Left lung (tissue), 10 donors: ENCODE data around the gene GZMB. TPM values are rescaled to one million over a fixed set of nuclear protein-coding genes. Genes with fewer than 3 reads are reported as not detected.
A peak's percentile ranks its signal among the peaks of the same experiment; 100 is the strongest.

Source experiments
- ATAC-seq: fragments of 200-7000 bp; cut with Tn5 transposase; one replicate; pipeline ENCODE4 v1.9.1; 2020; ENCODE audit warnings: moderate library complexity
- DNase-seq, 4 donors: peaks; one replicate each; pipeline ENCODE4 v3.0.0-alpha.2; 2013 to 2020
- H3K27ac ChIP-seq, 2 donors: fragments of 200-600 bp; sonication (generic) in 1 of 2; one replicate each; pipeline versions ENCODE4 v1.5.0 to v1.8.0; 2020 to 2021
- H3K27me3 ChIP-seq, 2 donors: fragments of 200-600 bp; sonication (generic) in 1 of 2; one replicate each; pipeline versions ENCODE4 v1.5.0 to v1.8.0; 2020 to 2021
- H3K36me3 ChIP-seq, 2 donors: fragments of 200-600 bp; sonication (generic) in 1 of 2; one replicate each; pipeline versions ENCODE4 v1.5.0 to v1.8.0; 2020 to 2021
- H3K4me1 ChIP-seq, 2 donors: fragments of 200-600 bp; one replicate each; pipeline ENCODE4 v1.8.0; 2021
- H3K4me3 ChIP-seq, 2 donors: fragments of 200-600 bp; sonication (generic) in 1 of 2; one replicate each; pipeline versions ENCODE4 v1.5.0 to v1.8.0; 2020 to 2021; ENCODE audit warnings: mild to moderate bottlenecking in 1 of 2
- H3K9me3 ChIP-seq, 2 donors: fragments of 200-600 bp; sonication (generic) in 1 of 2; one replicate each; pipeline versions ENCODE4 v1.5.0 to v1.8.0; 2020 to 2021
- intact Hi-C, 2 donors: fragments of 100-400 bp; cut with DNase I; formaldehyde crosslinking; loops; one replicate each; pipeline versions ENCODE4 v1.11.2 to v1.14.2; 2022
- polyA plus RNA-seq, 6 donors: library from polyadenylated mRNA; unstranded; fragments of 120-200 nt; gene quantifications; one replicate each; pipeline ENCODE4 v1.2.1, GENCODE V29; 2013; ENCODE audit not compliant: insufficient read length in 6 of 6
- total RNA-seq, 2 donors: library from RNA; stranded (reverse); fragmentation: NEBNext Ultra II Directional; extraction: Animal tissue kit (Norgen Biotek cat#: 25700); gene quantifications; one replicate each; pipeline ENCODE4 v1.2.1, GENCODE V29; 2021
- TF ChIP-seq, protein P1 (sequence below), 2 donors: fragments of 200-600 bp; sonication (generic) in 1 of 2; IDR thresholded peaks; one replicate each; pipeline versions ENCODE4 v1.5.0 to v1.8.0; 2021; ENCODE audit warnings: antibody characterized with exemption in 2 of 2
- donor health status: DM: no; HTN: yes; CAD: no.
- donor health status: DM: no; HTN: no; CAD: no.

The GZMB gene
- total and polyA plus RNA-seq, 8 donors = 0.53 to 8.2 (median 1.6) TPM

DNA sequence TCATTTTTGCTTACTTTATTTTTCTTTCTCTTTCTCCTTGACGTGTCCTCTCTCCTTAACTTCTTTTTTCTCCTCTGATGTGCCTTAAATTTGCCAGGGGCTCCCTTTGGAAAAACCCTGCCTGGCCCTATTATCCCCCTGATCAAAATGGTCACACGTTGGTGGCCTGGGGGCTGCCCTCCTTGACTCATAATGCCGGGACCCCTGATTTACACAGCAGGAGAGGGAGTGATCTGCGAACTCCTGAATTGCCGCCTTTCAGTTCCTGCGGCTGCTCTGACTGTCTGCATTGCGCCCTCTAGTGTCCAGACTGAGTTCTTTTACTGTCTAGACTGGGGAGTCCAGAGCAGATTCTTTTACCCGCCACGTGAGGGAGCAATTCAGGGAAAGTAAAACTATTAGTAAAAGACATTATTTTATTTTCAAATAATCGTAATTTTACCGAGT is 44.8 kb upstream of the GZMB start:
- ATAC-seq (peak; percentile 100), DNase-seq (peak; percentile 65 to 91 (median 74))
- peak overlapping the region; percentile 16 to 20 for H3K4me3 ChIP-seq
- intact Hi-C loops = loop anchor here in 1 of 2 donors (10.0 kb wide), 1 partner anchor 344 kb away; the partner anchor contains the start of genes ADCY4 and RIPK3
- TF ChIP-seq, protein P1, sequence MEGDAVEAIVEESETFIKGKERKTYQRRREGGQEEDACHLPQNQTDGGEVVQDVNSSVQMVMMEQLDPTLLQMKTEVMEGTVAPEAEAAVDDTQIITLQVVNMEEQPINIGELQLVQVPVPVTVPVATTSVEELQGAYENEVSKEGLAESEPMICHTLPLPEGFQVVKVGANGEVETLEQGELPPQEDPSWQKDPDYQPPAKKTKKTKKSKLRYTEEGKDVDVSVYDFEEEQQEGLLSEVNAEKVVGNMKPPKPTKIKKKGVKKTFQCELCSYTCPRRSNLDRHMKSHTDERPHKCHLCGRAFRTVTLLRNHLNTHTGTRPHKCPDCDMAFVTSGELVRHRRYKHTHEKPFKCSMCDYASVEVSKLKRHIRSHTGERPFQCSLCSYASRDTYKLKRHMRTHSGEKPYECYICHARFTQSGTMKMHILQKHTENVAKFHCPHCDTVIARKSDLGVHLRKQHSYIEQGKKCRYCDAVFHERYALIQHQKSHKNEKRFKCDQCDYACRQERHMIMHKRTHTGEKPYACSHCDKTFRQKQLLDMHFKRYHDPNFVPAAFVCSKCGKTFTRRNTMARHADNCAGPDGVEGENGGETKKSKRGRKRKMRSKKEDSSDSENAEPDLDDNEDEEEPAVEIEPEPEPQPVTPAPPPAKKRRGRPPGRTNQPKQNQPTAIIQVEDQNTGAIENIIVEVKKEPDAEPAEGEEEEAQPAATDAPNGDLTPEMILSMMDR (IDR thresholded peaks at IDR 0.05) = peak; percentile 94 to 98
- no peaks in the 10 kb centered on the region for H3K36me3 ChIP-seq
- no peaks in the 10 kb centered on the region for H3K27me3 ChIP-seq
- no peaks in the 10 kb centered on the region for H3K9me3 ChIP-seq
- peaks cover 0 to 19% of the 10 kb centered on the region in 2 donors for H3K4me1 ChIP-seq
- H3K27ac ChIP-seq = no peak overlapping the region

DNA sequence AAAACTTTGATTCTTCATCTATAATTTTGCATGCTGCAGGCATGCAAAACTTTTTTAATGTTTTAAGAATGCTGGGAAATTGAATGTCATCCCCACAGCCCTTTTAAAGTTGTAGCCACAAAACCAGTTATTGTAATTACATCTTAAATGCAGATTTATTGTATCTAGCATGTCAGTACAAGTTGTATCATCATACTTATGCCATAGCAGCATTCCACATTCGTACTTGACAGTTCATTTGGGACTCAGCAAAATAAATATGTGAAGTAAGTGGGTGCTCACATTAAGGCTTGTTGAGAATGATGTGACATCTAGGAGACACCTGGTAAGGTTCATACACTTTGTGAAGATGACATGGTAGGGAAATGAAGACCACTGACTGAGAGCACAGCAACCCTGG is 44.0 kb upstream of the GZMB start:
- H3K27ac ChIP-seq = no peak overlapping the region
- no peaks in the 10 kb centered on the region for H3K27me3 ChIP-seq
- intact Hi-C loops = loop anchor here in 1 of 2 donors (10.0 kb wide), 1 partner anchor 343 kb away; the partner anchor contains the start of genes ADCY4 and RIPK3
- H3K9me3 ChIP-seq = no peaks in the 10 kb centered on the region
- H3K4me1 ChIP-seq = peaks cover 0 to 28% of the 10 kb centered on the region in 2 donors
- H3K4me3 ChIP-seq = no peak overlapping the region
- ATAC-seq = no peak
- no peaks in the 10 kb centered on the region for H3K36me3 ChIP-seq
- TF ChIP-seq, protein P1 (IDR thresholded peaks at IDR 0.05) = no peak
- DNase-seq = no peak

DNA sequence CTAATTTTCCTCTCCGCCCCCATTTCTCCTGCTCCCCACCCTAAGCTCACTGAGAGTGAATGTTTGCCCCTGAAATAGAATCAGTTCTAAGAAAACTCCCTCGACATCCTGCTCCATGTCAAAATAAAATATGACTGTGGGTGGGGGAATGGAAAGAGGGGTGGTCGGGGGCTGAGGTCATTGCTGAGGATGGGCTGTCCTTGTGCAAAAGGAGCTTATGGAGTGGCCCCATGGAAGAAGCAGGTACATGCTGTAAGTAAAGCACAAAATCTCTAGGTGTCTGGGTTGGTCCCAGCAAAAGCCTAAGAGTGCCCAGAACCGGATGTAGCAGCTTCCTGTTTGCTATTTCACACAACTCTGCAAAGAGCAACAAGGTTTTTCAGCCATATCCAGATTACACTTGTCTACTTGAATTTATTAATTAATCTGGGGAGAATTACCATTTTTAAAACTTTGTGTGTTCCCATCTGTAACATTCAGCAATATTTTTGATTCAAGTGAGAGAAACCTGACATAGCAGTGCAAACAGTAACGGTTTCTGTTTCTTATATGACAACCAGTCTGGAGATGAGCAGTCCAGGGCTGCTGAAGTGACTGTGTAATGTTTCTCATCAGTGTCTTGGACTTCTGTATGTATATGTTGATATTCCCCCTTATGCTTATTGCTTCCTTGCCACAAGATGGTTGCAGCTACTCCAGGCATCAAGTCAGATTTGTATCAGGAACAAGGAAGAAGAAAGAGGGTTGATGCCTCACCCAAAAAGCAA is 40.4 kb upstream of the GZMB start:
- intact Hi-C loops = loop anchor here in 1 of 2 donors (10.0 kb wide), 1 partner anchor 340 kb away; the partner anchor contains the start of genes ADCY4 and RIPK3
- H3K27ac ChIP-seq = peak overlapping the region in 1 of 2 donors; percentile 42

DNA sequence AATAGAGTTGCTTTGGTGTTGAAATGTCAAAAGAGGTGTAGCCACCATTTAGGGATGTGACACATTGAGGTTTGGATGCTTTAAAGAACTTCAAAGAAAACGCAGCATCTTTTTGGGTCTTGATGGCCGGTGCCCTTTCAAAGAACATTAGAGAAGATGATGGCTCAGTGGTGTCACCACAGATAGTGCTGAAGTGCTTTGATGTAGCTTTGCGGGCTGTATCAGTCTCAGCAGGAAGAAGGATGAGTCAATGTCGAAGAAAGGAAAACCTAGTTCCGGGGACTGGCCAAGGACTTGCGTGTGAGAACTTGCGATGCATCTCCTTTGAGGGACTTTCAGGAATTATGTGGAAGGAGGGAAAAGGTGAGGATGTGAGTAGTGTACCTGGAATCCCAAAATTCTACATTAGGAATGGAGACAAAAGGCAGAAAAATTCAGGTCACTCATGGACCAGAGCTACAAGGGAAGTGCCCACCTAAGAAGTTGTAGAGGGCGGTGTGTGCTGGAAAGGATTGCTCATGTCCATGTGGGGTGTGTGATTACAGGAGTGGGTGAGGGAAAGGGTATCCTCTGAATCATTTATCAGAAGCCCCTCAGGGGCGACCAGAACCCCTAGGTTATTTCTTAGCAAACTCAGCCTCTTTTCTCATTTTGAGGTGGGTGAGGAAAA is 39.7 kb upstream of the GZMB start:
- Histone ChIP-seq H3K4me3 (no peak overlapping the region), H3K27ac (peak overlapping the region in 1 of 2 donors; percentile 42)

More for the DNA sequence above, 40.4 kb upstream of the GZMB start:
- no peaks in the 10 kb centered on the region for H3K9me3 ChIP-seq
- no peak for DNase-seq
- no peaks in the 10 kb centered on the region for H3K36me3 ChIP-seq
- H3K4me3 ChIP-seq = no peak overlapping the region
- TF ChIP-seq, protein P1 (IDR thresholded peaks at IDR 0.05) = no peak
- H3K4me1 ChIP-seq = peaks cover 0 to 27% of the 10 kb centered on the region in 2 donors
- ATAC-seq = no peak
- no peaks in the 10 kb centered on the region for H3K27me3 ChIP-seq

More for the DNA sequence above, 39.7 kb upstream of the GZMB start:
- ATAC-seq = no peak
- Histone ChIP-seq H3K9me3 (no peaks in the 10 kb centered on the region), H3K27me3 (no peaks in the 10 kb centered on the region), H3K4me1 (peaks cover 0 to 24% of the 10 kb centered on the region in 2 donors), H3K36me3 (no peaks in the 10 kb centered on the region)
- TF ChIP-seq, protein P1 (IDR thresholded peaks at IDR 0.05) = no peak
- no peak for DNase-seq
- intact Hi-C loops = loop anchor here in 1 of 2 donors (10.0 kb wide), 1 partner anchor 339 kb away; the partner anchor contains the start of genes ADCY4 and RIPK3
